ENCODE measurements around the gene CYP27C1. TPM values are rescaled to one million over a fixed set of nuclear protein-coding genes. Genes with fewer than 3 reads are reported as not detected.
A peak's percentile ranks its signal among the peaks of the same experiment; 100 is the strongest.
"Not testable (repeated sequence)": the region's sequence is repeated elsewhere in the genome, so short reads cannot be mapped to it uniquely, and the experiment has no call there.

Gene CYP27C1
- polyA plus RNA-seq, 4 donors: 7.0 to 8.7 (median 7.7) TPM

DNA sequence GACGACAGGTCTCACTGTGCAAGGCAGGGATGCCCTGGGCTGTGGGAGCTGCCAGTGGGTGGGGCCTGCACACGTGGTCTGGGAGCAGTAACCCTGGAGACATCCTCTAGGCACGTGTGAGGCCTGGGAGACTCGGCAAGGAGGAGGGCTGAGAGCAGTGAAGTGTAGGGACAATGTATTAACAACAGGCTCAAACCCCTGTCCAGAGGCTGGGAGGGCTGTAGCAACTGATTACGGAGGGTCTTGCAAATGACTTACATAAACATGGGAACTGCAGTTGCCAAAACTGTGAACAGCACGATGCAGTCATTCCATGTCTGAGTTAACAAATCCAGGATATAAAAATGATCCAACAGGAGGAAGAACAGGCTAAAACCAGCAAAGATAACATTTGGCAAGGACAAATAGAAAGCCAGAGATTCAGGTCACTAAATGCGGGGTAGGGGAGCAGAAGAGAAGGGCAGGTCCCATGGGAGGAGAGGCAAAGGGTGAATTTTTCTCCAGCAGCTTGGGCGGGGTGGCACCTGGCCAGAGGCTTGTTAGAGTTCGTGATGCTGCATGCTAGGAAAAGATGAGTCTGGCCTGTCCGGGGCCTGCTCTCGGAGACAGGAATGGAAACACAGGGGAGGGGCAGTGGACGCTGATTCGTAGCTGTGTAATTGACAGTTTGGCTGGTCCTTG lies 44.9 kb downstream of the CYP27C1 start:
- DNase-seq (ENCODE audit: low read depth in 4 of 4, low spot score in 3 of 4): no peak

DNA sequence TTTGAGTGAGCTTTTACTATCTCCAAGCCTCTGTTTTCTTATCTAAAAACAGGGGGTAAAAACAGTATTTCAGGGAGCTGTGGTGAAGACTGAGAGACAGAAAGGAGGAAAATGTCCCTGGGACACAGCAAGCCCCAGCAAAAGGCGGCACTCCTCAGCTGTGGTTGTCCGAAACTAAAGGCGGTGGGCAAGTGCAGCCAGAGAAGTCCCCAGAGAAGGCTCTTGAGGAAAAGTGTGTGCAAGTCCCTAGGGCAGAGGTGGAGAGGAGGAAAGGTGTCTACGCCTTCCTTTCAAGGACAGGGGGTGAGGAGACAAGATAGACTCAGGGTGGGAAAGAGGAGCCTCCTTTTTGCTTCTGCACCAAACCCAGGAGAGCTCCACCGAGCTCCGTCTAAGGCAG lies 45.5 kb downstream of the CYP27C1 start:
- no peak for DNase-seq (ENCODE audit: low read depth in 4 of 4, low spot score in 3 of 4)

DNA sequence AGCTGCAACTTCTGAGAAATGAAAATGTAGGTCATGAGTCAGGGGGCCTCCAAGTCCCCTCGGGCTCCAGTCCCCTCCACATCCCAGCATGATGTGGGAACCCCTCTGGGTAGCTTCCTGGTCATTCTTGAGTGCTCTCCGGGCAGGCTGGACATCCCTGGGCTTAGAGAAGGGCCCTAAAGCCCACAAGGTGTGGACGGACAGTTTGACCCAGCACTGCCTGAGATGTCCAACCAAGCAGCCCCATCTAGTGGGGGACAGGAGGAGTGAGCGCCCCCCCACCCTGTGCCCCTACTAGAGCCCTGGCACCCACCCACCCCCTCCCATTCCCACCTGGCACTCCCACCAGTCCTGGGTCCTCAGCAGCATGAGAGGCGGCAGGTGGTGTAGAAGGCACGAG lies 46.0 kb downstream of the CYP27C1 start:
- no peak for DNase-seq (ENCODE audit: low read depth in 4 of 4, low spot score in 3 of 4)

DNA sequence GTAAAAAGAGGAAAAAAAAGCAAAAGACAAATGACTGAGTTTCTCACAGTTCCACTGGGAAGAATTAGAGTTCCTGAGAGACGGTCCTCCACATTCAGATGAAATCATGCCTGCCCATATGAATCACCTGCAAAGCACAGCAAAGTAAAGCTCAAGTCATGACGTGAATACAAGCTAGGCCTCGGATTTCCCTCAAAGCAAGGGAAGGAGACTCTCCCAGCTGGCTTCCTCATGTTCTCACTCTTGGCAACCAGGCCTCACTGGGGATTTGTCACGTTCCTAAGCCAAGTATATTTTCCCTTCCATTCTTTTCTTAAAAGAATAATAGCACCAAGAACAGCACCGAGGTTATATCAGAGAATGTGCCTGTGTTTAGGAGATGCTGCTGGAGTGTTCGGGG lies 47.0 kb downstream of the CYP27C1 start:
- DNase-seq (ENCODE audit: low read depth in 4 of 4, low spot score in 3 of 4): no peak

DNA sequence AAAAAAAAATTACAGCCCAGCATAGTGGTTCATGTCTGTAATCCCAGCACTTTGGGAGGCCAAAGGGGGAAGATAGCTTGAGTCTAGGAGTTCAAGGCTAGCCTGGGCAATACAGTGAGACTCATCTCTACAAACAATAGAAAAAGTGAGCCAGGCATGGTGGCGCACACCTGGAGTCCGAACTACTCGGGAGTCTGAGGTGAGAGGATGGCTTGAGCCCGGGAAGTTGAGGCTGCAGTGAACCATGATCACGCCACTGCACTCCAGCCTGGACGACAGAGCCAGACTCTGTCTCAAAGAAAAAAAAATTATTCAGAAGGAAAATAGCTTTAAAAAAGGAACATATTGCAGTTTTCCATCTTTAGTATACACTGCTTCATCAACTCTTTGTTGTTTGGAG lies 47.8 kb downstream of the CYP27C1 start:
- no peak for DNase-seq (ENCODE audit: low read depth in 4 of 4, low spot score in 3 of 4)

DNA sequence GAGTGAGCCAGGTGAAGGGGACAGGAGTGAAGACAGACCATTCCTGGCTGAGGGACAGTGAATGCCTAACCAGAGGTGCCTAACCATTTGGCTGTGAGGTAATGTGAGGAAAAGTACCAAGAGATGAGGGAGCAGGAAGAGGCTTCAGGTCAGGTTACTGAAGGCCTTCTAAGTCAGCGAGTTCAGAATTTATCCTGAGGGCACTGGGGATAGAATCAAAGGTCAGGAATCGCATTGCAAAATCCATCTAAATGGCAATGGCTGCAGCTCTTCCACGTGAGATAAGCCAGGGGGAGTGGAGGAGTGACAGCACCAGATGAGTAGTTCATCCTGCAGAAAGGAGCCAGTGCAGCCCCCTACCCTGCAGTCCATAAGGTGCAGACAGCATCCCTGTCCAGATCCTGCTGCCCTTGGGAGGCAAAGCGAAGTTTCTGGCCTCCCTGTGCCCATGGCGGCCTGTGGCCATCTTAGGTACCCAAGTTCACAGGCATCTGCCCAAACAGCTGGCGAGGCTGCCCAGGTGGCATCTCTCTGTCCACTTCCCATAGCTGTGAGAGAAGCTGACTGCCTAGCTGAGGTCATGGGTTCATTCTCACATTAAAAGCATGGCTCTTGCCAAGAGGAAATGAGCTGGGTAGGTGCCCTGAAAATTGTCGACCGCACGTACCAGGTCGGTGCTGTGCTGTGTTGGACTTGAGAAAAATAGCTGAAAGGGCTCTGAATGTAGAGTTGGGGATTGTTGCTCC lies 49.5 kb downstream of the CYP27C1 start:
- no peak for DNase-seq (ENCODE audit: low read depth in 4 of 4, low spot score in 3 of 4)

DNA sequence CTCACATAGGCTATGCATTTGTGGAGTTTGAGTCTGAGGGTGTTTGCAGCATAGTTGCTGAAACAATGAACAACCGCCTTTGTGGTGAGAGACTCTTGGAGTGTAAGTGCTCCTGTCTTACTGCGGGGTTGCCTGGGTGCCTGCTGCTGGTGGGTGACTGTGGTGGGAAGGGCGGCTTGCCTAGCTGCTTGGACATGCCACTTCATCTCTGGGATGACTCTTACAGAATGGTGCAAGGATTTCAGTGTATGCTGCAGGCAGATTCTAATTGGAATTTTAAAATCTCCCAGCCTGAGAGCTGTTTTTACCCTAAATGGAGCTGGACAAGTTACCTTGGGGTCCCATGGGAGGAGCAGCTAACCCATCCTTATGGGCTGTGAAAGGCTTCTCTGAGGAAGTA lies 50.1 kb downstream of the CYP27C1 start:
- DNase-seq (ENCODE audit: low read depth in 4 of 4, low spot score in 3 of 4): no peak

DNA sequence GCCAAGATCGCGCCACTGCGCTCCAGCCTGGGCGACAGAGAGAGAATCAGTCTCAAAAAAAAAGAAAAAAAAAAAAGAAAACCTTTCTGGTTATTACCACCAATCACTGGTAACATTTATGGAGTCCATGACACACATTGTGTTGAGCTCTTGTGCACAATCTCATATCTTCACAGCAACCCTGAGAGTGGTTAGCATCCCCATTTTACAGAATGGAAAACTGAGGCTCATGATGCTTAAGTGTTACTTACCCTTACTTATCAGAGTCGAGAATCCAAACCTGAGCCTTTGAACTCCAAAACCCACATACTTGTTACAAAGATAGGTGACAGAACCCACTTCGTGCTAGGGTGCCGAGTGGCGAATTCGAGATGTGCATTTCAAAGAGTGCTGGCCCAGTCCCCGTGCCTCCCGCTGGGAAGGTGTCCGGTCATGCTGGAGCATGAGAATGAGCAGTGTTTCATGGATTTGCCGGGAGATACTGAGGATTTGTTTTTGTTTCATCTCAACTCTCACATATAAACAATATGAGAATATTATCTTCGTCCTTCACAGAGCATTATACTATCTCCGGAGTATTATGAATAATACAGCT lies 50.9 kb downstream of the CYP27C1 start:
- no peak for DNase-seq (ENCODE audit: low read depth in 4 of 4, low spot score in 3 of 4)

DNA sequence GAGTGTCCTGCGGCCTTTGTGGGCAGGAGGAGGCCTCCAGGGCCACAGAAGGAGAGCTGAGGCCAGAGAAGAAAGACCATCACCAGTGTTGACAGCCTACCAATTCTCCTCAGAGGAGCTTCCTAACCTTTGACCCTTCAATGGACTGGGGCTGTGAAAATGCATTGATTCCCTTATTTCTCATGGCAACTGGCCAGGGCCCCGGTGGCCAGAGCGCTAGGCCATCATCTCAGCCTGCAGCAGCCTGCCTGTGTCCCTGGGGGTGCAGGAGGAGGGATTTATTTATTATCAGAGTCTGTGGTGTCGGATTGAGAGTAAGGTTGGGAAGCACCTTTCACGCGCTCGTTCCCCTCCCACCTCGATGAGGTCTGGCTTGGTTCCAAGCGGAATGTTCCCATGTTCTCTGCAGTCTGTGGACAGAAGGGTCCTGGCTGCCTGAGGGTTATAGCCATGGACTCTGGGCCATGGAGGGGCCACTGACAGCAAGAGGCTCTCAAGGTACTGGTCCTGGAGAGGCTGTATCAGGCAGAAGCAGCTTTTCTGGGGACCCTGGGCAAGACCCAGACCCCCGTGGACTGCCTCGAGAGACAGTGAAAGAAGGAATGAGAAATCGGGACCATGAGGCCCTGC lies 53.8 kb downstream of the CYP27C1 start:
- DNase-seq (ENCODE audit: low read depth in 4 of 4, low spot score in 3 of 4): no peak

DNA sequence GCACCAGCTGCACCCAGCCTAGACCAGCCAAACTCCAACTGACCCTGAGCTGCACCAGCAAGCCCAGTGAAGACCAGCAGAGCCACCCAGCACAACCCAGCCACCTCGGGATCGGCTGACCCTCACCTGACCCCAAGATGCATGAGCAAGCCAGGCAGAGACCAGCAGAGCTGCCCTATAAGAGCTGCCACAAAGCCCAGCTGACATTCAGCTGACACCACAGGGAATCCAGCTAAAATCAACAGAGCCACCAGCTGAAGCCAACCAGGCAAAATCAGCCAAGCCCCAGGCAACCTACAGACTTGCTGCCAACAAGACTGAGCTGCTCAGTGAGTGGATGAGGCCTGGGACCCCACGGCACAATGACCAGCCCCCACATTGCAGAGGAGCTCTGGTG lies 54.6 kb downstream of the CYP27C1 start:
- no peak for DNase-seq (ENCODE audit: low read depth in 4 of 4, low spot score in 3 of 4)

DNA sequence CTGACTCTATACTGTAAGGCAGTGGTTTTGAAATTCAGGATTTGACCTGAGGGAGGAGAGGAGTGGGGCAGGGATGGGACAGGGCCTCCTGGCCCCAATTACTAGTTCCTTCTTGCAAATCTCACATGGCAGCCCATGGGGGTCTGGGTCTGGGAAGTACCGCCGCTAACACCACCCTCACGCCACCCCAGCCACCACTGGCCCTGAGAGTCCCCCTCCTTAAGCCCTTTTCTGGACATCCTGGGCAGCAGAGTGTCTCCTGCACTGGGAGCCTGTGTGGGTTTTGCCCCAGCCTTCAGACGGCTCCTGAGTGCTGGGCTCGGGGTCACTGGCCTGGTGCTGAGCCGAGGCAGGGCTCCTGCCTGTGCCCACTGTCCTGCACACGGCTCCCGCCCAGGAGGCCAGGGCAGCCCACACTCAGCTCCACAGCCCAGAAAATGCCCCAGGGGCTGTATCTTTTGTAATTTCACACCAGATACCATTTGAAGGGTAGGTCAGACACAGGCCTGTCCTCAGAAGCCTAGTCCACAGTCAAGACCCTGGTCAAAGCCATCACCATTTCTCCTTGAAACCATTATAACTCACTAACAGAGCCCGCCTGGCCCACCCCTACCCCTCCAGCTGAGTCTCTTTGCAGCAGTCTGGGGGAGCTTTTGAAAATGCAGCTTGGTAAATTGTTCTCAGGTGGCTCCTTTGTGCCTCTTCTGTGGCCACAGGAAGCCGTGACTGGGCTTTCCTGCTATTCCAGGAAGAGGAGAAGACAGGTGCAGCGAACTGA lies 55.1 kb downstream of the CYP27C1 start:
- no peak for DNase-seq (ENCODE audit: low read depth in 4 of 4, low spot score in 3 of 4)

DNA sequence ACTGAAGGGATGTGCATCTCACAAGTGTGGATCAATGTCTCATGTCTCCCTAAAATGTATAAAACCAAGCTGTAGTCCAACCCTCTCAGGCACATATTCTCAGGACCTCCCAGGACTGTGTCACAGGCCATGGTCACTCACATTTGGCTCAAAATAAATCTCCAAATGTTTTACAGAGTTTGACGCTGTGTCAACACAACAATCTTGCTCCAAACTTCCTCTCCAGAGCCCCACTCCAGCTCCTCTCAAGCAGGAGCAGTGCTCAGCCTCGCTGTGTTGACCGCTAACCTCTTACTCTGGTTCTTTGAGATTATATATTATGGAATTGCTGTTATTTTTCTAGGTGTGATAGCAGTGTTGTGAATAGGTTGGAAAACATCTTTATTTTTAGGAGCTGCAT lies 56.2 kb downstream of the CYP27C1 start:
- no peak for DNase-seq (ENCODE audit: low read depth in 4 of 4, low spot score in 3 of 4)

DNA sequence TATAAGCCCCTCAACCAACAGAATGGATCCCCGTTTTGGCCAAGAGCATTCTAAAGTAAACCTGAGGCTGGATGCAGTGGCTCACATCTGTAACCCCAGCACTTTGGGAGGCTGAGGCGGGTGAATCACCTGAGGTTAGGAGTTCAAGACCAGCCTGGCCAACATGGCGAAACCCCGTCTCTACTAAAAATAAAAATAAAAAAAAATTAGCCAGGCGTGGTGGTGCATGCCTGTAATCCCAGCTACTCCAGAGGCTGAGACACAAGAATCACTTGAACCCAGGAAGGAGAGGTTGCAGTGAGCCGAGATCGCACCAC lies 57.1 kb downstream of the CYP27C1 start:
- not testable (repeated sequence) for DNase-seq (ENCODE audit: low read depth in 4 of 4, low spot score in 3 of 4)

DNA sequence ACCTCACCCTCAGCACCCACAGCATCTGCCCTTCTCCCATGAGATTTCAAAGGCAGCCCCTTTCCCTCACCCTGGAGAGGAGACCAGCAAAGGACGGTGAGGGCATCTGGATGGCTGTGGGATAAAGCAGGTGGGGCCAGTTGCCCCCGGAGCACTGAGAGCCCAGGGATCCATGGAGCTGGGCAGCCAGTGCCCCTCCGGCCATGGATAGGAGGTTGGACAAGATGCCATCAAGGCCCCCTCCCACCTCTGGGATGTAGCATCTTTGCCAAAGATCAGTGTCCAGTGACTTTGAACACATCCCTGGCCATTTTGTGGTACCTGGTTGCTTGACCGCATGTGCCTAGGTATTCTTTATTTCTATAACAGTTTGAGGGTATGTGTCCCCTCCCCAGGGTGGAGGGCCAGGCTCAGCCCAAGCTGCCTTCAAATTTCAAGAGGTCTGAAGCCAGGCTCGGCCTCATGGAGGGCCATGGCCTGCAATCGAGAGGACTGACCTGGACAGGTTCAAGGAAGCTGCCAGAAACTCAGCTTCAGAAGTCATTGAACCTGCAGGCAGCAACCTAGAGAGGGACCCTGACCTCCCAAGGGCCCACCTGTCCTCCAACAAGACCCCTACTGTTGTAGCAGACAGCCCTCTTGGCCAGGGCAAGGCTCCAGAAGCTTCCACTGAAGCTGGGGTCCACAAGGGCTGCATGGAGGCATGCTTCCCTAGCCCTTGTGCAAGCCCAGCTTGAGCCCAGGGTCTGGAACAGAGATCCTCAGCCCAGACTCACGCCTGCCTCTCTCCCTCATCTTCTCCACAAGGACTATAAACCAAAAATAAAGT lies 57.6 kb downstream of the CYP27C1 start:
- no peak for DNase-seq (ENCODE audit: low read depth in 4 of 4, low spot score in 3 of 4)

DNA sequence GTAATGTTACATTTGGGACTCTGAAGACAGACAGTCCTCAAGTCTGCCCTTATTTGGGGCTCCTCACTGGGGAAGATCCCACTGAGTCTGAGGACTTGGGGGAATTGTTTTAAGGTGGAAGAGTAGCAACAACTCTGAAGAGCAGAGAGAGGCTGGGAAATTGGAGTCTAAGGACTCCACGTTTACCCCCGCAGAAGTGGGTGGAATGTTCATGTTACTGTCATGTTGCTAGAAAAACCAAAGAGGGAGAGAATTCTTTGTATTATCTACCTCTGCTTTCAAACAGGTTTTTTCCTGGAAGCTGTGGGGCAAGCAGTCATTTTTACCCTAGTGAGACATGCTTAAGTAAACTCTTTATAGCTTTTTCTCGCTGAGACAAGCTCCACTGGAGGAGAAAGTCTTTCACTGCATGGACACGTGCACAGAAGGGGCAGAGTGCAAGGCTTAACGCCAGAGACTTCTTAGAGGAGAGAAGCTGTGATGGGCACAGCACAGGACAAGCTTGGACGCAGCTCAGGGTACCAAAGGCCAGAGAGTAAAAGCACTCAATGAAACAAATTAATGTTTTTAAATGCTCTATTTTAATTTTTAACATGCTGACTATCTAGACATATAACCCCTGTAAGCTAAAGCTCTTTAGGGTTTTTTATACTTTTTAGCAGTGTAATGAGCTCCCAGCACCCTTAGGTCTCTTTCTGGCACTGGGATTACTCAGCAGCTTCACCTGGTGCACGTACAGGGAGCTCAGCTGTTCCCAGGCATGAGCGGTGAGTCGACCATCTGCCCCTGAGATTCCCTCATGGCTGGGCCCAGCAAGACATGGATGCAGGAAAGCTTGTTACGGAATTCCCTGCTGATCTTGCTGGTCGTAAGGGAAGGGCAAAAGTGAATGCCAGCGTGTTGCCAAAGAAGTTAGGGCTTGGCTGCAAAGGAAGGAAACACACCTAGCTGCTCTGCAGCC lies 58.6 kb downstream of the CYP27C1 start:
- peak in 1 of 4 donors; percentile 65 for DNase-seq (ENCODE audit: low read depth in 4 of 4, low spot score in 3 of 4)

DNA sequence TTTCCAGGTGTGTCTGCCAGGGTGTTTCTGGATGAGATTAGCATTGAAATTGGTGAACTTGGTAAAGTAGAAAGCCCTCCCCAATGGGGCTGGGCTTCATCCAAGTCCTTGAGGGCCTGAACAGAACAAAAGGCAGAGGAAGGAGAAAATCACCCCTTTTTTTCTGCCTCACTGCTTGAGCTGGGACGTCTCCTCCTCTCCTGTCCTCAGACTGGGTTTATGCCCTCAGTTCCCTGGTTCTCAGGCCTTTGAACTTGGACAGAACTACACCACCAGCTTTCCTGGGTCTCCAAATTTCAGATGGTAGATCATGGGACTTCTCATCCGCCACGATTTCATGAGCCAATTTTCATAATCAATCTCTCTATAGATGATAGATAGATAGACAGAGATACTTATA lies 59.4 kb downstream of the CYP27C1 start:
- no peak for DNase-seq (ENCODE audit: low read depth in 4 of 4, low spot score in 3 of 4)

DNA sequence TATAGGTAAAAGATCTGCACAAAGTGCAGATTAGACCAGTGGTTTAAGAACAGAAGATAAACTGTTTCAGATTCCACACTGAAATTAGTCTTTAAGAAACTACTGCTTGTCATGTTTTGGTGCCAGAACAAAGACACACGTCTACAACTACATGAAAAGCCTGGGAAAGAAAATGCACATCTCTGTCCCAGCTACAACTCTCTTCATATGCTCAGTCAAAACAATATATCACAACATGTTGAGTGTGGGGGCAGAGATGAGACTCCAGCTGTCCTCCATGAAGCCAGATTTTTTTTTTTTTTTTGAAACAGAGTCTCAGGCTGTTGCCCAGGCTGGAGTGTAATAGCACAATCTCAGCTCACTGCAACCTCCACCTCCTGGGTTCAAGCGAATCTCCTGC lies 60.6 kb downstream of the CYP27C1 start:
- DNase-seq (ENCODE audit: low read depth in 4 of 4, low spot score in 3 of 4): no peak

DNA sequence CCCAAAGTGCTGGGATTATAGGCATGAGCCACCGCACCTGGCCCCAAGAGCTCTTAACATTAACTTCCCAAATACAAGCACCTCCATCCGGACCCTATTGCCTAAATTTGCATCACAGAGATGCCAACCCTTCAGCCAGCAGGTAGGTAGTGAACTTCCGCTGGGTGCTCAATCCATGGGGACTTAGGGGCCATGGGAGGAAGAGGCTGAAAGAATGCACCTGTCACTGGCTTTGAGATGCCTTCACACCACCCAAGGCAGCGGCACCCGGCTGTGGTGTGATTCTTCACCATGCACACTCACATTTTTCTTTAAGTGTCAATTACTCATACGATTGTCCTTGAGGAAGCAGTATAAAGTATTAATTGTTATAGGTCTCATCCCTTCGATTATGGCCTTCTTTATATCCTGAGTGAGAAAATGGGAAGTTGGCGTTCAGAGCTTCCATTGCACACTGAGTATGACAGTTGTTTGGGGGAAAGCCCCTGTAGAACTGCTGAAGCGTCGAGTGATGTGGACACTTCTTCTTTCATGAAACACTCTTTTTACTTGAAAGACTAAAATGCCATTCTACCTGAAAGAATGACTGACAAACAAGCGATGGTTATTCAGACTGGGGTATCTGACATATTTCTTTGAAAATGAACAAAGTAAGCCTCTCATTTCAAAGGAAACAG lies 61.3 kb downstream of the CYP27C1 start:
- no peak for DNase-seq (ENCODE audit: low read depth in 4 of 4, low spot score in 3 of 4)
